GM18909 (cell line): ENCODE measurements around the gene IL9.
"Not testable (repeated sequence)": the region's sequence is repeated elsewhere in the genome, so short reads cannot be mapped to it uniquely, and the experiment has no call there.

Experiments used
- ATAC-seq: cut with Tn5 transposase; IDR thresholded peaks from one replicate; pipeline ENCODE4 v1.9.1; 2021; ENCODE audit warnings: mild to moderate bottlenecking; ENCODE audit not compliant: unreplicated experiment, poor library complexity

Gene IL9

GRCh38 chr5:135871268-135871915 is 24.2 kb downstream of the IL9 start:
- ATAC-seq, result no peak

- ATAC-seq, result no peak
These were observed 25.7 kb downstream of the IL9 start for GRCh38 chr5:135869935-135870334.

- no peak for ATAC-seq
These were observed 26.4 kb downstream of the IL9 start for GRCh38 chr5:135869276-135869675.

- no peak for ATAC-seq
These were observed 27.0 kb downstream of the IL9 start for GRCh38 chr5:135868681-135869080.

- no peak for ATAC-seq
These were observed 28.0 kb downstream of the IL9 start for GRCh38 chr5:135867599-135867998.

- ATAC-seq, result no peak
These were observed 29.6 kb downstream of the IL9 start for GRCh38 chr5:135866016-135866415.

GRCh38 chr5:135864503-135865435 is 30.9 kb downstream of the IL9 start:
- no peak for ATAC-seq

- ATAC-seq, result no peak
These were observed 32.9 kb downstream of the IL9 start for GRCh38 chr5:135862744-135863143.

GRCh38 chr5:135862086-135862485 is 33.6 kb downstream of the IL9 start:
- ATAC-seq, result no peak

GRCh38 chr5:135861641-135862040 is 34.0 kb downstream of the IL9 start:
- ATAC-seq, result no peak

GRCh38 chr5:135859641-135860040 is 36.0 kb downstream of the IL9 start:
- no peak for ATAC-seq

GRCh38 chr5:135859186-135859585 is 36.5 kb downstream of the IL9 start:
- not testable (repeated sequence) for ATAC-seq

GRCh38 chr5:135857630-135858311 is 37.9 kb downstream of the IL9 start:
- ATAC-seq, result no peak

- no peak for ATAC-seq
These were observed 43.5 kb downstream of the IL9 start for GRCh38 chr5:135851915-135852845.

GRCh38 chr5:135851186-135851914 is 44.3 kb downstream of the IL9 start:
- no peak for ATAC-seq

- ATAC-seq, result no peak
These were observed 45.0 kb downstream of the IL9 start for GRCh38 chr5:135850671-135851070.

- ATAC-seq, result no peak
These were observed 45.4 kb downstream of the IL9 start for GRCh38 chr5:135850231-135850630.

- ATAC-seq, result no peak
These were observed 47.7 kb downstream of the IL9 start for GRCh38 chr5:135847976-135848375.

- no peak for ATAC-seq
These were observed 49.3 kb downstream of the IL9 start for GRCh38 chr5:135846311-135846710.
